ENCODE data around the gene WNT11.

Gene WNT11

DNA sequence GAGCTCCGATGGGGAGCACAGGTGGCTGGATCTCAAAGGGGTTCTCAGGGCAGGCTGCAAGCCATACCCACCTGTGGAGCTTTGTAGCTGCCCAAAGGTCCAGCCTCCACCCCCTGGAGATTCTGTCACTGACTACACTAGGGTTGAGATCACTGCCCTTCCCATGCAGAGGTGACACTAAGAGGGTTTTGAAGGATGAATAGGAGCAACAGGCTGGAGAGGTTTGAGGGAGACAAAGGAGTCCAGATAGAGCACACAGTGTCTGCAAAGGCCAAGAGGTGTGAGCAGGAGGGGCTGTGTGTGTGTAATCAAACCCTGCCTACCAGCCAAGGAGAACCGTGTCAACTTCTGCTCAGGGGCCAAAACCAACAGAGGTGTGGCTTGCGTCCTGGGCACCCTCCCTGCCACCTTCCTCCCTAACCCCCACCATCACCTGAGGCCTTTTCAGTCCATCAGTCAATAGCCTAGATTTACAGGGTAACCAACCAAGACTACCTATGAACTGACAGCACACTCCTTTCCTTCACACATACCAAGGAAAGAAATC lies 43.0 kb upstream of the WNT11 start:
- H3K4me3 ChIP-seq (replicated peaks in 1 of 2; ENCODE audit: low read depth in 2 of 2, low read length in 2 of 2) = no peak overlapping the region
- no peak for TF ChIP-seq CTCF (IDR thresholded peaks at IDR 0.05; ENCODE audit: low read depth, low read length)
- no peak for DNase-seq (ENCODE audit: low read depth in 2 of 2)

- H3K4me3 ChIP-seq (replicated peaks in 1 of 2; ENCODE audit: low read depth in 2 of 2, low read length in 2 of 2) = no peak overlapping the region
- TF ChIP-seq CTCF (IDR thresholded peaks at IDR 0.05; ENCODE audit: low read depth, low read length) = peak; percentile 23
- peak in 1 of 2 donors; percentile 29 for DNase-seq (ENCODE audit: low read depth in 2 of 2)
These were observed 41.9 kb upstream of the WNT11 start for GRCh38 chr11:76248210-76248609.

- no peak overlapping the region for H3K4me3 ChIP-seq (replicated peaks in 1 of 2; ENCODE audit: low read depth in 2 of 2, low read length in 2 of 2)
- no peak for TF ChIP-seq CTCF (IDR thresholded peaks at IDR 0.05; ENCODE audit: low read depth, low read length)
- no peak for DNase-seq (ENCODE audit: low read depth in 2 of 2)
These were observed 40.8 kb upstream of the WNT11 start for GRCh38 chr11:76247091-76247490.

- no peak for TF ChIP-seq CTCF (IDR thresholded peaks at IDR 0.05; ENCODE audit: low read depth, low read length)
- no peak overlapping the region for H3K4me3 ChIP-seq (replicated peaks in 1 of 2; ENCODE audit: low read depth in 2 of 2, low read length in 2 of 2)
- DNase-seq (ENCODE audit: low read depth in 2 of 2) = no peak
These were observed 40.1 kb upstream of the WNT11 start for GRCh38 chr11:76246271-76246933.

- no peak overlapping the region for H3K4me3 ChIP-seq (replicated peaks in 1 of 2; ENCODE audit: low read depth in 2 of 2, low read length in 2 of 2)
- DNase-seq (ENCODE audit: low read depth in 2 of 2) = no peak
- no peak for TF ChIP-seq CTCF (IDR thresholded peaks at IDR 0.05; ENCODE audit: low read depth, low read length)
These were observed 39.4 kb upstream of the WNT11 start for GRCh38 chr11:76245720-76246119.

- no peak for TF ChIP-seq CTCF (IDR thresholded peaks at IDR 0.05; ENCODE audit: low read depth, low read length)
- DNase-seq (ENCODE audit: low read depth in 2 of 2) = no peak
- H3K4me3 ChIP-seq (replicated peaks in 1 of 2; ENCODE audit: low read depth in 2 of 2, low read length in 2 of 2) = no peak overlapping the region
These were observed 38.1 kb upstream of the WNT11 start for GRCh38 chr11:76244316-76244851.
